Muscle of leg (tissue), 9 donors: ENCODE measurements around the gene IMPA2. TPM values are rescaled to one million over a fixed set of nuclear protein-coding genes. Genes with fewer than 3 reads are reported as not detected.

ENCODE experiments used
- polyA plus RNA-seq, 8 donors: library from polyadenylated mRNA; unstranded; fragments of 120-200 nt; gene quantifications; one replicate each; pipeline versions ENCODE4 v1.2.1 to v1.2.3, GENCODE V29; 2013; ENCODE audit warnings: inconsistent platforms in 1 of 8, low replicate concordance in 1 of 8; ENCODE audit not compliant: insufficient read length in 8 of 8, insufficient read depth in 1 of 8
- total RNA-seq: library from RNA; stranded (reverse); fragments of 120-200 nt; gene quantifications from one replicate; pipeline ENCODE4 v1.2.4, GENCODE V29; 2013

Gene IMPA2
- total and polyA plus RNA-seq, 9 donors: 18.0 to 31.5 (median 23.1) TPM

Other genes with a start within 250 kb of the IMPA2 start
- gene CHMP1B, start 130.1 kb upstream of the IMPA2 start, total RNA-seq: 21.9 TPM
- gene CHMP1B, start 130.1 kb upstream of the IMPA2 start, polyA plus RNA-seq: 10 to 100 TPM; 19.3 to 28.2 (median 22.4) TPM
- gene MPPE1, start 73.2 kb upstream of the IMPA2 start, total RNA-seq: 22.6 TPM
- 10 to 100 TPM; 20.1 to 32.1 (median 23.8) TPM for gene MPPE1, start 73.2 kb upstream of the IMPA2 start, polyA plus RNA-seq
- gene ANKRD62, start 112.3 kb downstream of the IMPA2 start, total RNA-seq: not detected
- gene ANKRD62, start 112.3 kb downstream of the IMPA2 start, polyA plus RNA-seq: under 1 TPM in 3 of 8 donors, not detected in 5; 0.04 to 0.07 (median 0.05) TPM